Stimulated activated CD4-positive, alpha-beta T cell treated with anti-CD3 and anti-CD28 coated beads, Interleukin-12 subunit alpha, Interleukin-12 subunit beta, amount 100 ng/mL, for 4 hours (primary cell): Measurements from ENCODE around the gene CCNY.
"Not testable (repeated sequence)": the region's sequence is repeated elsewhere in the genome, so short reads cannot be mapped to it uniquely, and the experiment has no call there.

Experiments
- DNase-seq: peaks from one replicate; pipeline ENCODE4 v3.0.0-alpha.2; 2020

The CCNY gene

GRCh38 chr10:35334297-35334696, 2.0 kb upstream of the CCNY start:
- no peak for DNase-seq

- DNase-seq, result peak; percentile 22
These were observed 901 bp upstream of the CCNY start for GRCh38 chr10:35335133-35336083.

GRCh38 chr10:35336921-35337823, 863 bp downstream of the CCNY start:
- DNase-seq, result peak; percentile 17

- DNase-seq, result no peak
These were observed 3.6 kb downstream of the CCNY start for GRCh38 chr10:35339942-35340341.

GRCh38 chr10:35340975-35341374, 4.7 kb downstream of the CCNY start:
- DNase-seq, result no peak

GRCh38 chr10:35341521-35341920, 5.2 kb downstream of the CCNY start:
- no peak for DNase-seq

GRCh38 chr10:35342183-35342753, 6.0 kb downstream of the CCNY start:
- DNase-seq, result no peak

- no peak for DNase-seq
These were observed 7.4 kb downstream of the CCNY start for GRCh38 chr10:35343739-35344138.

GRCh38 chr10:35345383-35345742, 9.1 kb downstream of the CCNY start:
- no peak for DNase-seq

- DNase-seq, result no peak
These were observed 9.9 kb downstream of the CCNY start for GRCh38 chr10:35346248-35346647.

- DNase-seq, result no peak
These were observed 10.8 kb downstream of the CCNY start for GRCh38 chr10:35347121-35347562.

- no peak for DNase-seq
These were observed 11.7 kb downstream of the CCNY start for GRCh38 chr10:35347899-35348608.

- DNase-seq, result no peak
These were observed 12.5 kb downstream of the CCNY start for GRCh38 chr10:35348609-35349388.

- DNase-seq, result no peak
These were observed 13.1 kb downstream of the CCNY start for GRCh38 chr10:35349389-35349915.

- DNase-seq, result no peak
These were observed 14.7 kb downstream of the CCNY start for GRCh38 chr10:35351021-35351420.

- no peak for DNase-seq
These were observed 15.8 kb downstream of the CCNY start for GRCh38 chr10:35352097-35352496.

GRCh38 chr10:35352512-35352911, 16.2 kb downstream of the CCNY start:
- DNase-seq, result no peak

- DNase-seq, result no peak
These were observed 17.1 kb downstream of the CCNY start for GRCh38 chr10:35353395-35353794.

GRCh38 chr10:35353805-35354204, 17.5 kb downstream of the CCNY start:
- no peak for DNase-seq

GRCh38 chr10:35354257-35354656, 17.9 kb downstream of the CCNY start:
- DNase-seq, result not testable (repeated sequence)

- DNase-seq, result no peak
These were observed 19.8 kb downstream of the CCNY start for GRCh38 chr10:35355971-35356724.
